Tibial artery (tissue), 4 donors: ENCODE data around the gene HDAC10.
"Not testable (repeated sequence)": the region's sequence is repeated elsewhere in the genome, so short reads cannot be mapped to it uniquely, and the experiment has no call there.

Experiments
- DNase-seq, 2 donors: peaks; one replicate each; pipeline ENCODE4 v3.0.0-alpha.2; 2019
- H3K27ac ChIP-seq, 2 donors: fragments of 200-600 bp; sonication (generic) in 1 of 2; 1 replicate in 1 of 2; 2 replicates in 1 of 2; pipeline ENCODE4 v1.5.1; 2018 to 2019; ENCODE audit warnings: mild to moderate bottlenecking in 1 of 2
- H3K27me3 ChIP-seq, 2 donors: fragments of 200-600 bp; sonication (generic) in 1 of 2; one replicate each; pipeline versions ENCODE4 v1.5.1 to v1.6.0; 2016 to 2019
- H3K36me3 ChIP-seq, 3 donors: fragments of 200-600 bp; sonication (generic) in 2 of 3; one replicate each; pipeline ENCODE4 v1.5.1; 2016 to 2019; ENCODE audit warnings: mild to moderate bottlenecking in 2 of 3
- H3K4me1 ChIP-seq, 4 donors: fragments of 200-600 bp; sonication (generic) in 2 of 4; 1 replicate in 3 of 4; 2 replicates in 1 of 4; pipeline ENCODE4 v1.5.1; 2016 to 2019
- H3K4me3 ChIP-seq, 2 donors: fragments of 200-600 bp; sonication (generic) in 1 of 2; 1 replicate in 1 of 2; 2 replicates in 1 of 2; pipeline ENCODE4 v1.5.1; 2018 to 2019; ENCODE audit warnings: mild to moderate bottlenecking in 2 of 2
- H3K9me3 ChIP-seq, 3 donors: fragments of 200-600 bp; sonication (generic) in 1 of 3; one replicate each; pipeline ENCODE4 v1.5.1; 2016 to 2019
- CTCF ChIP-seq, 2 experiments: fragments of 200-600 bp in 1 of 2; fragments of 450-650 bp in 1 of 2; IDR thresholded peaks; one replicate each; pipeline ENCODE4 v1.5.1; 2017 to 2019; ENCODE audit warnings: antibody characterized with exemption in 2 of 2, mild to moderate bottlenecking in 1 of 2, moderate library complexity in 1 of 2
- intact Hi-C: fragments of 100-400 bp; cut with DNase I; formaldehyde crosslinking; loops from one replicate; pipeline ENCODE4 v1.15.0; 2023; ENCODE audit warnings: low total_unique reads

HDAC10 gene

GRCh38 chr22:50205781-50206569, 45.1 kb downstream of the HDAC10 start:
- H3K4me1 ChIP-seq, result peaks cover 0 to 22% (median 15%) of the 10 kb centered on the region in 4 donors
- no peak overlapping the region for H3K4me3 ChIP-seq
- no peaks in the 10 kb centered on the region for H3K9me3 ChIP-seq
- no peak overlapping the region for H3K27ac ChIP-seq
- TF ChIP-seq CTCF (IDR thresholded peaks at IDR 0.05), result no peak
- H3K27me3 ChIP-seq, result no peaks in the 10 kb centered on the region
- intact Hi-C loops, result loop anchor here (5.0 kb wide), 2 partner anchors 59 to 279 kb away; no protein-coding TSS in a partner anchor
- peaks cover 4 to 52% (median 38%) of the 10 kb centered on the region in 3 donors for H3K36me3 ChIP-seq
- DNase-seq, result no peak

GRCh38 chr22:50204998-50205397, 46.1 kb downstream of the HDAC10 start:
- H3K36me3 ChIP-seq, result peaks cover 0 to 42% (median 28%) of the 10 kb centered on the region in 3 donors
- H3K9me3 ChIP-seq, DNase-seq, H3K27me3 ChIP-seq, H3K27ac ChIP-seq, H3K4me3 ChIP-seq: not testable (repeated sequence)
- intact Hi-C loops, result loop anchor here (5.0 kb wide), 2 partner anchors 58 to 278 kb away; no protein-coding TSS in a partner anchor
- peaks cover 0 to 24% (median 18%) of the 10 kb centered on the region in 4 donors for H3K4me1 ChIP-seq

GRCh38 chr22:50204571-50204970, 46.5 kb downstream of the HDAC10 start:
- H3K9me3 ChIP-seq, result no peaks in the 10 kb centered on the region
- no peaks in the 10 kb centered on the region for H3K27me3 ChIP-seq
- peaks cover 0 to 26% (median 20%) of the 10 kb centered on the region in 4 donors for H3K4me1 ChIP-seq
- intact Hi-C loops, result no loop called here
- H3K4me3 ChIP-seq, result no peak overlapping the region
- no peak for DNase-seq
- H3K27ac ChIP-seq, result no peak overlapping the region
- peaks cover 0 to 41% (median 28%) of the 10 kb centered on the region in 3 donors for H3K36me3 ChIP-seq
- TF ChIP-seq CTCF (IDR thresholded peaks at IDR 0.05), result no peak

- TF ChIP-seq CTCF (IDR thresholded peaks at IDR 0.05), result no peak
- intact Hi-C loops, result no loop called here
- H3K27me3 ChIP-seq, result no peaks in the 10 kb centered on the region
- no peak overlapping the region for H3K27ac ChIP-seq
- H3K36me3 ChIP-seq, result peaks cover 0 to 38% (median 22%) of the 10 kb centered on the region in 3 donors
- no peak for DNase-seq
- peaks cover 0 to 26% (median 19%) of the 10 kb centered on the region in 4 donors for H3K4me1 ChIP-seq
- H3K9me3 ChIP-seq, result no peaks in the 10 kb centered on the region
- H3K4me3 ChIP-seq, result no peak overlapping the region
Observed at GRCh38 chr22:50203288-50203687, 47.8 kb downstream of the HDAC10 start.

- Histone ChIP-seq H3K4me1 (peaks cover 0 to 22% (median 19%) of the 10 kb centered on the region in 4 donors), H3K4me3 (peak overlapping the region; percentile 80 to 88), H3K36me3 (peaks cover 0 to 38% (median 23%) of the 10 kb centered on the region in 3 donors), H3K9me3 (no peaks in the 10 kb centered on the region), H3K27me3 (no peaks in the 10 kb centered on the region), H3K27ac (no peak overlapping the region)
- intact Hi-C loops, result no loop called here
- no peak for TF ChIP-seq CTCF (IDR thresholded peaks at IDR 0.05)
- no peak for DNase-seq
Observed at GRCh38 chr22:50202130-50202666, 48.9 kb downstream of the HDAC10 start.
